WTC11 (cell line): ENCODE data around the gene ARSK. TPM values are rescaled to one million over a fixed set of nuclear protein-coding genes. Genes with fewer than 3 reads are reported as not detected.

Experiments used
- ATAC-seq: fragments of 200-7000 bp; cut with Tn5 transposase; 2 replicates; pipeline ENCODE4 v1.10.0; 2021; ENCODE audit warnings: mild to moderate bottlenecking, moderate library complexity
- CTCF ChIA-PET: fragments of 300-600 bp; sonication (Branson Sonifier 250); formaldehyde crosslinking; loops from one replicate; lab custom pipeline; 2021; ENCODE audit warnings: antibody characterized with exemption; lab: Charles Lee
- POLR2A ChIA-PET: fragments of 350-600 bp; sonication (Branson Sonifier 250); formaldehyde crosslinking; loops from one replicate; lab custom pipeline; 2021; ENCODE audit warnings: antibody characterized with exemption; lab: Charles Lee
- DNase-seq: peaks from one replicate; pipeline ENCODE4 v3.0.0; 2021; ENCODE audit warnings: low spot score
- H3K27ac Mint-ChIP-seq: 2 replicates; pipeline ENCODE4 v1.8.0; 2021; ENCODE audit warnings: mixed read lengths
- H3K27me3 Mint-ChIP-seq: 2 replicates; pipeline ENCODE4 v1.8.0; 2021; ENCODE audit warnings: low read depth, mild to moderate bottlenecking, moderate library complexity, mixed read lengths
- H3K36me3 Mint-ChIP-seq: 2 replicates; pipeline ENCODE4 v1.8.0; 2021; ENCODE audit warnings: mixed read lengths
- H3K4me1 Mint-ChIP-seq: 2 replicates; pipeline ENCODE4 v1.8.0; 2022; ENCODE audit warnings: mixed read lengths
- H3K4me3 Mint-ChIP-seq: 2 replicates; pipeline ENCODE4 v1.8.0; 2021; ENCODE audit warnings: mild to moderate bottlenecking, moderate library complexity, mixed read lengths
- H3K9me3 Mint-ChIP-seq: 2 replicates; pipeline ENCODE4 v1.8.0; 2021; ENCODE audit warnings: mixed read lengths
- ATF2 ChIP-seq: sonication (generic); formaldehyde crosslinking; IDR thresholded peaks from 2 replicates; pipeline ENCODE4 v1.8.1; 2022; ENCODE audit warnings: low read depth, missing genetic modification reagents, borderline replicate concordance
- CREB1 ChIP-seq: sonication (generic); formaldehyde crosslinking; IDR thresholded peaks from 2 replicates; pipeline ENCODE4 v1.8.0; 2023; ENCODE audit warnings: mild to moderate bottlenecking, missing genetic modification reagents
- E2F5 ChIP-seq: sonication (generic); formaldehyde crosslinking; IDR thresholded peaks from 2 replicates; pipeline ENCODE4 v1.8.1; 2022; ENCODE audit warnings: mild to moderate bottlenecking, moderate library complexity, missing genetic modification reagents
- ELF4 ChIP-seq: sonication (generic); formaldehyde crosslinking; IDR thresholded peaks from 2 replicates; pipeline ENCODE4 v1.8.1; 2022; ENCODE audit warnings: low read depth, mild to moderate bottlenecking, moderate library complexity, missing genetic modification reagents
- EMX1 ChIP-seq: fragments of 250-450 bp; sonication (Bioruptor Pico); IDR thresholded peaks from 2 replicates; pipeline ENCODE4 v1.8.0; 2021; ENCODE audit warnings: mild to moderate bottlenecking
- FOXK1 ChIP-seq: sonication (generic); formaldehyde crosslinking; IDR thresholded peaks from 2 replicates; pipeline ENCODE4 v1.8.0; 2022; ENCODE audit warnings: mild to moderate bottlenecking, moderate library complexity, missing genetic modification reagents
- GABPB1 ChIP-seq: sonication (generic); formaldehyde crosslinking; IDR thresholded peaks from 2 replicates; pipeline ENCODE4 v1.8.1; 2023; ENCODE audit warnings: mild to moderate bottlenecking, missing genetic modification reagents
- HMGXB4 ChIP-seq: sonication (generic); formaldehyde crosslinking; IDR thresholded peaks from 2 replicates; pipeline ENCODE4 v1.8.1; 2023; ENCODE audit warnings: mild to moderate bottlenecking, moderate library complexity, missing genetic modification reagents
- IRF1 ChIP-seq: sonication (generic); formaldehyde crosslinking; IDR thresholded peaks from 2 replicates; pipeline ENCODE4 v1.8.0; 2023; ENCODE audit warnings: missing genetic modification reagents
- JUN ChIP-seq: sonication (generic); formaldehyde crosslinking; IDR thresholded peaks from 2 replicates; pipeline ENCODE4 v1.8.0; 2023; ENCODE audit warnings: mild to moderate bottlenecking, missing genetic modification reagents
- MAX ChIP-seq: sonication (generic); formaldehyde crosslinking; IDR thresholded peaks from 2 replicates; pipeline ENCODE4 v1.8.0; 2022; ENCODE audit warnings: mild to moderate bottlenecking, missing genetic modification reagents
- NR1H2 ChIP-seq: sonication (generic); formaldehyde crosslinking; IDR thresholded peaks from 2 replicates; pipeline ENCODE4 v1.9.0; 2021; ENCODE audit warnings: mild to moderate bottlenecking, moderate library complexity, missing genetic modification reagents
- NR2C2 ChIP-seq: sonication (generic); formaldehyde crosslinking; IDR thresholded peaks from 2 replicates; pipeline ENCODE4 v1.8.0; 2022; ENCODE audit warnings: mild to moderate bottlenecking, missing genetic modification reagents
- OVOL2 ChIP-seq: fragments of 250-450 bp; sonication (Bioruptor Pico); IDR thresholded peaks from 2 replicates; pipeline ENCODE4 v1.9.0; 2021; ENCODE audit warnings: mild to moderate bottlenecking, borderline replicate concordance
- PREB ChIP-seq: sonication (generic); formaldehyde crosslinking; IDR thresholded peaks from 2 replicates; pipeline ENCODE4 v1.8.1; 2022; ENCODE audit warnings: mild to moderate bottlenecking, missing genetic modification reagents, moderate library complexity, borderline replicate concordance
- RELA ChIP-seq: sonication (generic); formaldehyde crosslinking; IDR thresholded peaks from 2 replicates; pipeline ENCODE4 v1.8.1; 2022; ENCODE audit warnings: missing genetic modification reagents, mild to moderate bottlenecking, borderline replicate concordance
- ZNF121 ChIP-seq: sonication (generic); formaldehyde crosslinking; IDR thresholded peaks from 2 replicates; pipeline ENCODE4 v1.8.0; 2023; ENCODE audit warnings: missing genetic modification reagents
- total RNA-seq: library from RNA; stranded (reverse); gene quantifications from 3 replicates; pipeline ENCODE4 v1.2.3, GENCODE V29; 2021

The ARSK gene
- total RNA-seq, 1 experiment from 2014 or later = 15.1 TPM

GRCh38 chr5:95647886-95648860, 93.3 kb downstream of the ARSK start:
- TF ChIP-seq ELF4 (CRISPR knock-in tag) (no peak), ZNF121 (CRISPR knock-in tag) (no peak), OVOL2 (CRISPR knock-in tag) (no peak), JUN (no peak), CREB1 (CRISPR knock-in tag) (no peak), PREB (no peak), E2F5 (CRISPR knock-in tag) (no peak), IRF1 (no peak), ATF2 (CRISPR knock-in tag) (no peak), MAX (CRISPR knock-in tag) (no peak), RELA (CRISPR knock-in tag) (no peak), GABPB1 (CRISPR knock-in tag) (no peak), NR2C2 (no peak), NR1H2 (CRISPR knock-in tag) (no peak)
- TF ChIP-seq, all 79 proteins: peak for 0
- no peak overlapping the region for H3K27ac Mint-ChIP-seq
- H3K36me3 Mint-ChIP-seq = peaks cover 4% of the 10 kb centered on the region; the same call in 1 of the 2 replicates
- no peaks in the 10 kb centered on the region for H3K27me3 Mint-ChIP-seq
- CTCF ChIA-PET = interaction anchor here (1.4 kb wide), 1 partner anchor 173 kb away, joined by 3 read pairs; no protein-coding TSS in a partner anchor
- DNase-seq (no peak), ATAC-seq (no peak)
- 0 out of 2 replicates have a peak, but pooled peaks cover 7% of the 10 kb centered on the region for H3K4me1 Mint-ChIP-seq
- H3K4me3 Mint-ChIP-seq = peak overlapping the region; percentile 29; the same call in 1 of the 2 replicates
- H3K9me3 Mint-ChIP-seq = no peaks in the 10 kb centered on the region
- POLR2A ChIA-PET = interaction anchor here (1.2 kb wide), 1 partner anchor 314 kb away, joined by 3 read pairs; no protein-coding TSS in a partner anchor

GRCh38 chr5:95649274-95649673, 94.4 kb downstream of the ARSK start:
- H3K9me3 Mint-ChIP-seq = no peaks in the 10 kb centered on the region
- H3K36me3 Mint-ChIP-seq = peaks cover 4% of the 10 kb centered on the region; the same call in 1 of the 2 replicates
- no peak for TF ChIP-seq EMX1 (CRISPR knock-in tag)
- TF ChIP-seq HMGXB4 = no peak
- no peak for TF ChIP-seq FOXK1
- no peak overlapping the region for H3K4me3 Mint-ChIP-seq
- POLR2A ChIA-PET = no interaction called here
- no peak overlapping the region for H3K27ac Mint-ChIP-seq
- CTCF ChIA-PET = no interaction called here
- H3K27me3 Mint-ChIP-seq = no peaks in the 10 kb centered on the region
- DNase-seq (no peak), ATAC-seq (no peak)
- H3K4me1 Mint-ChIP-seq = 0 out of 2 replicates have a peak, but pooled peaks cover 7% of the 10 kb centered on the region
